Karpas-422 (cell line): ENCODE results near the gene PAQR6. TPM values are rescaled to one million over a fixed set of nuclear protein-coding genes. Genes with fewer than 3 reads are reported as not detected.

Experiments
- DNase-seq: peaks from one replicate; pipeline ENCODE4 v3.0.0-alpha.2; 2015
- H2AFZ ChIP-seq: fragments of 200-600 bp; sonication (generic); 2 replicates; pipeline ENCODE4 v1.6.1; 2014; ENCODE audit warnings: antibody characterized with exemption, low read length, mixed read lengths
- H3K27ac ChIP-seq: fragments of 200-600 bp; sonication (generic); 2 replicates; pipeline ENCODE4 v1.5.1; 2014; ENCODE audit warnings: mild to moderate bottlenecking, low read length, moderate library complexity
- H3K27me3 ChIP-seq: fragments of 200-600 bp; sonication (generic); 2 replicates; pipeline ENCODE4 v1.6.1; 2014; ENCODE audit warnings: low read length, mixed read lengths
- H3K36me3 ChIP-seq: fragments of 200-600 bp; sonication (generic); 2 replicates; pipeline ENCODE4 v1.6.1; 2014; ENCODE audit warnings: low read length, mixed read lengths; ENCODE audit not compliant: insufficient read depth
- H3K4me1 ChIP-seq: fragments of 200-600 bp; sonication (generic); 2 replicates; pipeline ENCODE4 v1.6.1; 2014; ENCODE audit warnings: mild to moderate bottlenecking, low read length, mixed read lengths
- H3K4me2 ChIP-seq: fragments of 200-600 bp; sonication (generic); 2 replicates; pipeline ENCODE4 v1.6.1; 2014; ENCODE audit warnings: low read length, low read depth, mild to moderate bottlenecking; ENCODE audit not compliant: poor library complexity, severe bottlenecking
- H3K4me3 ChIP-seq: fragments of 200-600 bp; sonication (generic); 2 replicates; pipeline ENCODE4 v1.5.1; 2014; ENCODE audit warnings: mild to moderate bottlenecking, antibody characterized with exemption, low read length, mixed read lengths
- H3K79me2 ChIP-seq: fragments of 200-600 bp; sonication (generic); 2 replicates; pipeline ENCODE4 v1.6.1; 2014; ENCODE audit warnings: mild to moderate bottlenecking, low read length, mixed read lengths
- H3K9ac ChIP-seq: fragments of 200-600 bp; sonication (generic); 2 replicates; pipeline ENCODE4 v1.6.0; 2014; ENCODE audit warnings: low read length
- H3K9me2 ChIP-seq: fragments of 200-600 bp; sonication (generic), shearing (Covaris generic); replicated peaks from 2 replicates; pipeline ENCODE4 v1.6.0; 2014; ENCODE audit warnings: mild to moderate bottlenecking, low read length, moderate library complexity; ENCODE audit not compliant: insufficient read depth
- H3K9me3 ChIP-seq: fragments of 300-700, 200-600 bp; sonication (generic); 2 replicates; pipeline ENCODE4 v1.6.1; 2014; ENCODE audit warnings: low read length, mixed read lengths
- H4K20me1 ChIP-seq: fragments of 200-600 bp; sonication (generic); 2 replicates; pipeline ENCODE4 v1.6.1; 2014; ENCODE audit warnings: mild to moderate bottlenecking, antibody characterized with exemption, low read length, low read depth; ENCODE audit not compliant: insufficient read depth
- total RNA-seq: library from RNA; depleted of rRNA; stranded (reverse); fragments of >200 nt; shearing (Covaris generic); gene quantifications from 2 replicates; pipeline ENCODE4 v1.2.3, GENCODE V29; 2014; ENCODE audit warnings: low replicate concordance

PAQR6 gene
- total RNA-seq, 1 experiment from 2014 or later = 7.6 TPM

DNA sequence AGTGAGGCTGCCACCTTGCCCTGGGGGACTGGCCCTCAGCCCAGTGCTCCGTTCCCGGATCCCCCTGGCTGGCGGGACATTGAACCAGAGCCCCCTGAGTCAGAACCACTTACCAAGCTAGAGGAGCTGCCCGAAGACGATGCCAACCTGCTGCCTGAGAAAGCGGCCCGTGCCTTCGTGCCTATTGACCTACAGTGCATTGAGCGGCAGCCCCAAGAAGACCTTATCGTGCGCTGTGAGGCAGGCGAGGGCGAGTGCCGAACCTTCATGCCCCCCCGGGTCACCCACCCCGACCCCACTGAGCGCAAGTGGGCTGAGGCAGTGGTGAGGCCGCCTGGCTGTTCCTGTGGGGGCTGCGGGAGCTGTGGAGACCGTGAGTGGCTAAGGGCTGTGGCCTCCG lies 37.6 kb upstream of the PAQR6 start:
- Histone ChIP-seq H3K9me2 (no peaks in the 10 kb centered on the region), H3K9ac (no peak overlapping the region), H3K79me2 (peaks cover 36% of the 10 kb centered on the region), H4K20me1 (peaks cover 14% of the 10 kb centered on the region; the same call in 1 of the 2 replicates), H3K27ac (no peak overlapping the region), H3K36me3 (peaks cover 7% of the 10 kb centered on the region; the same call in 1 of the 2 replicates), H3K4me3 (no peak overlapping the region), H3K9me3 (no peaks in the 10 kb centered on the region), H3K27me3 (no peaks in the 10 kb centered on the region), H3K4me2 (no peak overlapping the region), H3K4me1 (peaks cover 22% of the 10 kb centered on the region), H2AFZ (no peak overlapping the region)
- no peak for DNase-seq

GRCh38 chr1:156284757-156285156 lies 36.9 kb upstream of the PAQR6 start:
- Histone ChIP-seq H3K9me2 (no peaks in the 10 kb centered on the region), H3K4me3 (no peak overlapping the region), H4K20me1 (peaks cover 20% of the 10 kb centered on the region; the same call in 1 of the 2 replicates), H3K4me1 (peaks cover 24% of the 10 kb centered on the region), H3K27me3 (no peaks in the 10 kb centered on the region), H2AFZ (no peak overlapping the region), H3K79me2 (peaks cover 43% of the 10 kb centered on the region), H3K4me2 (no peak overlapping the region), H3K36me3 (peaks cover 11% of the 10 kb centered on the region; the same call in 1 of the 2 replicates), H3K9ac (no peak overlapping the region), H3K27ac (no peak overlapping the region), H3K9me3 (no peaks in the 10 kb centered on the region)
- DNase-seq = no peak

DNA sequence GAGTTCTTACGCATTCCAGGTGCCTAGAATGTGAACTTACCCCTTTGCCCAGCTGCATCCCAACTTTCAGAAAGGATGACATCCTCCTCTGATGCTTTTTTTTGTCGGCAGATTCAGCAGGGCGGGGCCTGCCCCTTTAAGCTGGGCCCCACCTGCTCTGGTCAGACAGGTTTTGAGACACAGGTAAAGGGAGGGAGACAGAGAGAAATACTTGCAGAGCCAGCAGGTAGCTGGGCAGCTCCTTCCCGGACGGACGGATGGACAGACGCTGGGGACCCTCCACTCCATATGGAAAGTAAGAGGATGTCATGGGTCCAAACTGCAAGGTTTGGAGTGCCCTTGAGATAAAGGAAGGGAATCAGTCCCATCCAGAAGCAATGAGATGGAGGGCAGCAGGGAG lies 36.3 kb upstream of the PAQR6 start, which contains the start of gene TMEM79:
Gene TMEM79 (plus strand): TSS at position 214 of the 400 bp plus-strand sequence. CDS start 902 bp downstream, outside the sequence.
- H3K9ac ChIP-seq = peak within 1 kb of the TSS; percentile 94
- H3K27ac ChIP-seq = no peak within 1 kb of the TSS; the same call in 1 of the 2 replicates
- peaks cover 14% of the 10 kb centered on the region; the same call in 1 of the 2 replicates for H3K36me3 ChIP-seq
- H3K4me1 ChIP-seq = peaks cover 24% of the 10 kb centered on the region
- H3K4me3 ChIP-seq = peak within 1 kb of the TSS; percentile 74
- no peaks in the 10 kb centered on the region for H3K9me2 ChIP-seq
- peak within 1 kb of the TSS; percentile 70 for H3K4me2 ChIP-seq
- peaks cover 25% of the 10 kb centered on the region; the same call in 1 of the 2 replicates for H4K20me1 ChIP-seq
- DNase-seq = no peak
- H3K9me3 ChIP-seq = no peaks in the 10 kb centered on the region
- peaks cover 50% of the 10 kb centered on the region for H3K79me2 ChIP-seq
- H2AFZ ChIP-seq = peak within 1 kb of the TSS; percentile 64; the same call in 1 of the 2 replicates
- no peaks in the 10 kb centered on the region for H3K27me3 ChIP-seq

GRCh38 chr1:156283521-156283920 lies 35.7 kb upstream of the PAQR6 start:
- no peaks in the 10 kb centered on the region for H3K9me3 ChIP-seq
- H3K9me2 ChIP-seq = no peaks in the 10 kb centered on the region
- H3K4me1 ChIP-seq = peaks cover 24% of the 10 kb centered on the region
- H3K79me2 ChIP-seq = peaks cover 56% of the 10 kb centered on the region
- DNase-seq = no peak
- peaks cover 25% of the 10 kb centered on the region; the same call in 1 of the 2 replicates for H4K20me1 ChIP-seq
- peaks cover 16% of the 10 kb centered on the region; the same call in 1 of the 2 replicates for H3K36me3 ChIP-seq
- H3K27ac ChIP-seq = no peak overlapping the region
- H3K27me3 ChIP-seq = no peaks in the 10 kb centered on the region
- peak overlapping the region; percentile 74 for H3K4me3 ChIP-seq
- peak overlapping the region; percentile 70 for H3K4me2 ChIP-seq
- H2AFZ ChIP-seq = no peak overlapping the region
- H3K9ac ChIP-seq = peak overlapping the region; percentile 94

DNA sequence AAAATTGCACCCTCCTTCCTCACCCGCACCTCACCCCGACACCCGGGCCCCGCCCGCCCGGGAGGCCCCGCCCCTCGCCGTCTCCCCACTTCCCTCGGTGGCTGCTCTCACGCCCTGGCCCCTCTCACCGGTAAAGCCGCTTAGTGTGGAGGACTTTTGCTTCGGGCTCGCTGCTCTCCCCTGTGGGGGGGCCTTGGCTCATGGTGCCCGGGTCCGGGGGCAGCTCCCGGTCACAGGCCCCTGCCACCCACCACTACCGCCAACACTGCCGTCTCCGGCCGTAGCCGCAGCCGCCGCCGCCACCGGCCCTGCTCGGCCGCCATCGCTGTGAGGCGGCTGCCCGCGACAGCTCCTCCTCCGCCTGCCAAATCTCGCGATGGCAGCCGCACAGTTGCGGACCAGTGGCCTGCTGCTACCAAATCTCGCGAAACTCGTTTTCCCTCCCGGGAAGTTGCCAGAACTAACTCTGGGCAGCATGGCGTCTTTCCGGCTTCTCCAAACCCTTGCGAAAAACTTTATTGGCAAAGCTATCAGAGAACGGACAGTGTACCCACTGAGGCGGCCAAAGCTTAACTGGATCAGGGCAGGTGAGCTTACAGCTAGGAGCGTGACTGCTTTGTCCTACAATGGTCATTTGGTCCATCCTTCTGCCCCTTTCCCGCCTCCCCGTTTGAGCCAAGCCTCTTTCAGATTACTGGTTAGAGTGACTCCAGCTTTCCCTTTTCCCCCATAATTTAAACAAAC lies 34.8 kb upstream of the PAQR6 start, which contains the start of gene SMG5:
Gene SMG5 (minus strand): TSS at position 347 of the 744 bp plus-strand sequence. CDS start 145 bp downstream, at position 202.
- H3K9me3 ChIP-seq = no peaks in the 10 kb centered on the region
- no peaks in the 10 kb centered on the region for H3K27me3 ChIP-seq
- H3K9me2 ChIP-seq = no peaks in the 10 kb centered on the region
- H3K9ac ChIP-seq = peak within 1 kb of the TSS; percentile 94
- peak; percentile 99 for DNase-seq
- peak within 1 kb of the TSS; percentile 64; the same call in 1 of the 2 replicates for H2AFZ ChIP-seq
- H3K4me1 ChIP-seq = peaks cover 24% of the 10 kb centered on the region
- peaks cover 25% of the 10 kb centered on the region; the same call in 1 of the 2 replicates for H4K20me1 ChIP-seq
- H3K27ac ChIP-seq = peak within 1 kb of the TSS; percentile 73
- H3K4me2 ChIP-seq = peak within 1 kb of the TSS; percentile 70
- peak within 1 kb of the TSS; percentile 74 for H3K4me3 ChIP-seq
- peaks cover 63% of the 10 kb centered on the region for H3K79me2 ChIP-seq
- peaks cover 24% of the 10 kb centered on the region; the same call in 1 of the 2 replicates for H3K36me3 ChIP-seq

GRCh38 chr1:156281693-156282478 lies 34.0 kb upstream of the PAQR6 start:
- Histone ChIP-seq H3K79me2 (peaks cover 63% of the 10 kb centered on the region), H3K36me3 (peaks cover 28% of the 10 kb centered on the region; the same call in 1 of the 2 replicates), H3K4me2 (peak overlapping the region; percentile 70), H4K20me1 (peaks cover 25% of the 10 kb centered on the region; the same call in 1 of the 2 replicates), H2AFZ (no peak overlapping the region), H3K9me2 (no peaks in the 10 kb centered on the region), H3K4me1 (peaks cover 24% of the 10 kb centered on the region), H3K27me3 (no peaks in the 10 kb centered on the region), H3K4me3 (peak overlapping the region; percentile 74), H3K27ac (peak overlapping the region; percentile 73), H3K9me3 (no peaks in the 10 kb centered on the region), H3K9ac (peak overlapping the region; percentile 94)
- DNase-seq = peak; percentile 79

DNA sequence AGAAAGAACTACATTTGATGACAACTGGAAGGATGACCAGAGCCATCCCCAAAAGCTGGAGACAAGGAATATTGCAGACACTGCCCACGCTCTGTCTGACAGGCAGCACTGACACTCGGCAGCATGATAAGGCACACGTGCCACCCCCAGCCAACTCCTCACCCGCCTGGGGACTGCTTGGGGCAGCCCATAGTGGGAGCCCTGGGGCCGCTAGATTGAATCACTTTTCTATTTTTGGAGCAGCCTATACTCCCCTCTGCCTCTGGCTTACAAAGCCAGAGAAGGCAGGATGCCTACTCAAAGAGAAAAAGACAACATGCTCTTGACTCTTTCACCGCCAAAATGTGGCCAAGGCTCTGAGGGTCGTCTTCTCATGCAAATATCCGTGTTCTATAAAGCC lies 33.4 kb upstream of the PAQR6 start:
- peak overlapping the region; percentile 70 for H3K4me2 ChIP-seq
- peaks cover 24% of the 10 kb centered on the region for H3K4me1 ChIP-seq
- peaks cover 34% of the 10 kb centered on the region; the same call in 1 of the 2 replicates for H3K36me3 ChIP-seq
- peak overlapping the region; percentile 74 for H3K4me3 ChIP-seq
- H3K79me2 ChIP-seq = peaks cover 63% of the 10 kb centered on the region
- H3K9me2 ChIP-seq = no peaks in the 10 kb centered on the region
- peaks cover 25% of the 10 kb centered on the region; the same call in 1 of the 2 replicates for H4K20me1 ChIP-seq
- peak overlapping the region; percentile 94 for H3K9ac ChIP-seq
- no peaks in the 10 kb centered on the region for H3K9me3 ChIP-seq
- no peak overlapping the region for H2AFZ ChIP-seq
- no peaks in the 10 kb centered on the region for H3K27me3 ChIP-seq
- peak; percentile 78 for DNase-seq
- H3K27ac ChIP-seq = peak overlapping the region; percentile 73
